Keratinocyte (primary cell): ENCODE results near the gene TRMT10C. TPM values are rescaled to one million over a fixed set of nuclear protein-coding genes. Genes with fewer than 3 reads are reported as not detected.
"Not testable (repeated sequence)": the region's sequence is repeated elsewhere in the genome, so short reads cannot be mapped to it uniquely, and the experiment has no call there.

ENCODE experiments used
- DNase-seq: peaks from one replicate; pipeline ENCODE4 v3.0.0-alpha.2; 2011; ENCODE audit warnings: low read depth, missing footprints, low spot score
- FAIRE-seq: peaks from 2 replicates; lab custom pipeline; 2011; peaks lifted over from hg19 to GRCh38; lab: Jason Lieb, UNC
- H2AFZ ChIP-seq: 2 replicates; pipeline ENCODE4 v1.6.0; 2012; ENCODE audit warnings: low read length, control low read depth, inconsistent platforms; ENCODE audit not compliant: control insufficient read depth
- H3K27ac ChIP-seq: 2 replicates; pipeline ENCODE4 v1.5.1; 2011; ENCODE audit warnings: low read length; ENCODE audit not compliant: control insufficient read depth, insufficient read depth
- H3K27me3 ChIP-seq: 3 replicates; pipeline ENCODE4 v1.6.0; 2011; ENCODE audit warnings: low read length; ENCODE audit not compliant: control insufficient read depth, insufficient read depth; ENCODE audit errors: extremely low read depth
- H3K36me3 ChIP-seq, 2 experiments: 2 replicates in 1 of 2; 3 replicates in 1 of 2; pipeline ENCODE4 v1.5.1; 2011; ENCODE audit warnings: low read length in 2 of 2, mild to moderate bottlenecking in 1 of 2; ENCODE audit not compliant: control insufficient read depth in 2 of 2, insufficient read depth in 2 of 2; ENCODE audit errors: extremely low read depth in 1 of 2
- H3K4me1 ChIP-seq: 3 replicates; pipeline ENCODE4 v1.5.1; 2011; ENCODE audit warnings: low read length; ENCODE audit not compliant: control insufficient read depth, insufficient read depth; ENCODE audit errors: extremely low read depth
- H3K4me2 ChIP-seq: 3 replicates; pipeline ENCODE4 v1.6.0; 2011; ENCODE audit warnings: low read depth, low read length; ENCODE audit not compliant: control insufficient read depth, insufficient read depth; ENCODE audit errors: extremely low read depth
- H3K4me3 ChIP-seq, 3 experiments: fragments of 200-600 bp in 1 of 3; sonication (generic) in 1 of 3; 2 replicates in 2 of 3; 3 replicates in 1 of 3; pipeline ENCODE4 v1.5.1; 2011 to 2016; ENCODE audit warnings: low read length in 3 of 3, mild to moderate bottlenecking in 3 of 3, control low read depth in 2 of 3, inconsistent platforms in 1 of 3, low read depth in 1 of 3, mixed read lengths in 1 of 3, mixed run types in 1 of 3, moderate library complexity in 1 of 3; ENCODE audit not compliant: control insufficient read depth in 2 of 3, insufficient read depth in 2 of 3; ENCODE audit errors: extremely low read depth in 1 of 3
- H3K79me2 ChIP-seq: 2 replicates; pipeline ENCODE4 v1.6.0; 2012; ENCODE audit warnings: low read length; ENCODE audit not compliant: control insufficient read depth, insufficient read depth
- H3K9ac ChIP-seq: 3 replicates; pipeline ENCODE4 v1.6.0; 2011; ENCODE audit warnings: low read length; ENCODE audit not compliant: control insufficient read depth, insufficient read depth; ENCODE audit errors: extremely low read depth
- H3K9me1 ChIP-seq: 3 replicates; pipeline ENCODE4 v1.6.0; 2011; ENCODE audit warnings: low read length; ENCODE audit not compliant: control insufficient read depth, insufficient read depth; ENCODE audit errors: extremely low read depth
- H3K9me3 ChIP-seq: 2 replicates; pipeline ENCODE4 v1.5.1; 2012; ENCODE audit warnings: low read depth, low read length; ENCODE audit not compliant: control insufficient read depth
- H4K20me1 ChIP-seq: 3 replicates; pipeline ENCODE4 v1.6.0; 2011; ENCODE audit warnings: low read length; ENCODE audit not compliant: control insufficient read depth, insufficient read depth; ENCODE audit errors: extremely low read depth
- CTCF ChIP-seq, 3 experiments: IDR thresholded peaks in 1 of 3; conservative IDR thresholded peaks in 1 of 3; optimal IDR thresholded peaks in 1 of 3; 2 replicates in 2 of 3; 3 replicates in 1 of 3; pipeline versions ENCODE3 to v1.5.1; 2011; ENCODE audit warnings: low read length in 3 of 3, mild to moderate bottlenecking in 3 of 3, moderate library complexity in 2 of 3, control low read depth in 1 of 3, inconsistent platforms in 1 of 3; ENCODE audit not compliant: insufficient read depth in 2 of 3; ENCODE audit errors: extremely low read depth in 1 of 3
- EZH2 ChIP-seq: IDR thresholded peaks from one replicate; pipeline ENCODE4 v1.6.1; 2012; ENCODE audit warnings: inconsistent platforms, mild to moderate bottlenecking, low read length, moderate library complexity
- dilution Hi-C: fragments of 300-500 bp; cut with MboI; formaldehyde crosslinking; loops from one replicate; pipeline ENCODE4 v1.7.0; 2020; ENCODE audit warnings: low sequenced_read_pairs; ENCODE audit not compliant: extremely low pct_ligation_motif_present
- polyA plus RNA-seq, 5 experiments: library from polyadenylated mRNA; depleted of rRNA in 3 of 5; stranded (reverse) in 3 of 5; stranded (forward) in 1 of 5; unstranded in 1 of 5; fragments of >200 nt; gene quantifications; 1 replicate in 1 of 5; 2 replicates in 3 of 5; 3 replicates in 1 of 5; pipeline versions ENCODE4 v1.2.1 to v1.2.3, GENCODE V29; 2011 to 2012; ENCODE audit warnings: missing spikeins in 2 of 5, low read depth in 1 of 5, low replicate concordance in 1 of 5

Gene TRMT10C
- polyA plus RNA-seq, 1 donor (not counting 4 experiments of a cell fraction or from before 2014, with no cell fraction given) = 35.5 TPM

- no peaks in the 10 kb centered on the region for H3K9me3 ChIP-seq
- FAIRE-seq (no peak), DNase-seq (no peak)
- H3K9ac ChIP-seq = no peak overlapping the region
- no peak overlapping the region for H3K4me3 ChIP-seq
- H3K4me2 ChIP-seq = no peak overlapping the region
- H2AFZ ChIP-seq = no peak overlapping the region
- dilution Hi-C loops = no loop called here
- no peak overlapping the region for H3K27ac ChIP-seq
- no peaks in the 10 kb centered on the region for H3K27me3 ChIP-seq
- no peaks in the 10 kb centered on the region for H4K20me1 ChIP-seq
- H3K4me1 ChIP-seq = no peaks in the 10 kb centered on the region
- no peaks in the 10 kb centered on the region for H3K9me1 ChIP-seq
- no peak for TF ChIP-seq EZH2
- TF ChIP-seq CTCF (optimal IDR thresholded peaks at IDR 0.05 in 1 of 3, IDR thresholded peaks at IDR 0.05 in 1 of 3, conservative IDR thresholded peaks at IDR 0.05 in 1 of 3; ENCODE audit: extremely low read depth in 1 of 3, insufficient read depth in 2 of 3, low read length in 3 of 3) = no peak
- H3K36me3 ChIP-seq = no peaks in the 10 kb centered on the region
- H3K79me2 ChIP-seq = no peaks in the 10 kb centered on the region
Measured at GRCh38 chr3:101548527-101549105, 13.1 kb upstream of the TRMT10C start.

DNA sequence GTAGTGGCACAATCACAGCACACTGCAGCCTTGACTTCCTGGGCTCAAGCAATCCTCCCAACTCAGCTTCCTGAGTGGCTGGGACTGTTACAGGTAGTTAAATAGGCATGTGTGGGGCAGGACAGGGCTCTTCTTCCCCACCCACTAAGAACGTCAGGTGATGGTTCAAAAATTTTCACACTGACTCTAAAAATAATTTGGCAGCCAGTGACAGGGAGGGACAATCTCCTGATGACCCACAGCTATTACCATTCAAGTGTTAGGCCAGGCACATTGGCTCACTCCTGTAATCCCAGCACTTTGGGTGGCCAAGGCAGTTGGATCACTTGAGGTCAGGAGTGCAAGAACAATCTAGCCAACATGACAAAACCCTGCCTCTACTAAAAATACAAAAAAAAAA lies 12.2 kb upstream of the TRMT10C start:
- DNase-seq (no peak), FAIRE-seq (no peak)
- Histone ChIP-seq H3K79me2 (no peaks in the 10 kb centered on the region), H2AFZ (no peak overlapping the region), H4K20me1 (no peaks in the 10 kb centered on the region), H3K9me1 (no peaks in the 10 kb centered on the region), H3K36me3 (no peaks in the 10 kb centered on the region), H3K4me2 (no peak overlapping the region), H3K4me3 (no peak overlapping the region), H3K9me3 (no peaks in the 10 kb centered on the region), H3K4me1 (no peaks in the 10 kb centered on the region), H3K9ac (no peak overlapping the region), H3K27me3 (no peaks in the 10 kb centered on the region), H3K27ac (no peak overlapping the region)
- dilution Hi-C loops = no loop called here
- TF ChIP-seq CTCF (optimal IDR thresholded peaks at IDR 0.05 in 1 of 3, IDR thresholded peaks at IDR 0.05 in 1 of 3, conservative IDR thresholded peaks at IDR 0.05 in 1 of 3; ENCODE audit: extremely low read depth in 1 of 3, insufficient read depth in 2 of 3, low read length in 3 of 3) = no peak
- no peak for TF ChIP-seq EZH2

DNA sequence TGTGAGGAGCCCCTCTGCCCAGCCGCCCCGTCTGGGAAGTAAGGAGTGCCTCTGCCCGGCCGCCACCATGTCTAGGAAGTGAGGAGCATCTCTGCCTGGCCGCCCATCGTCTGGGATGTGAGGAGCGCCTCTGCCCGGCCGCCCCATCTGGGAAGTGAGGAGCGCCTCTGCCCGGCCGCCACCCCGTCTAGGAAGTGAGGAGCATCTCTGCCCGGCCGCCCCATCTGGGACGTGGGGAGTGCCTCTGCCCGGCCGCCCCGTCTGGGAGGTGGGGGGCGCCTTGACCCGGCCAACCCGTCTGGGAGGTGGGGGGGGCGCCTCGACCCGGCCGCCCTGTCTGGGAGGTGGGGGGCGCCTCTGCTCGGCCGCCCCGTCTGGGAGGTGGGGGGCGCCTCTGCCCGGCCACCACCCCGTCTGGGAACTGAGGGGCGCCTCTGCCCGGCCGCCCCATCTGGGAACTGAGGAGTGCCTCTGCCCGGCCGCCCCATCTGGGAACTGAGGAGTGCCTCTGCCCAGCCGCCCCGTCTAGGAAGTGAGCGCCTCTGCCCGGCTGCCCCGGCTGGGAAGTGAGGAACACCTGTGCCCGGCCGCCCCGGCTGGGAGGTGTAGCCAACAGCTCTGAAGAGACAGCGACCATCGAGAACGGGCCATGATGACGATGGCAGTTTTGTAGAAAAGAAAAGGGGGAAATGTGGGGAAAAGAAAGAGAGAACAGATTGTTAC lies 10.1 kb upstream of the TRMT10C start:
- H3K9me3 ChIP-seq, H3K36me3 ChIP-seq, H3K9ac ChIP-seq, H3K4me1 ChIP-seq, FAIRE-seq, H3K4me3 ChIP-seq, H3K79me2 ChIP-seq, H3K27me3 ChIP-seq, DNase-seq, dilution Hi-C loops, H3K4me2 ChIP-seq, H4K20me1 ChIP-seq, H3K9me1 ChIP-seq, H3K27ac ChIP-seq, H2AFZ ChIP-seq: not testable (repeated sequence)

GRCh38 chr3:101553381-101553780 lies 8.3 kb upstream of the TRMT10C start:
- DNase-seq, H3K4me1 ChIP-seq, FAIRE-seq, H3K4me3 ChIP-seq, H3K9me1 ChIP-seq, H3K27me3 ChIP-seq, H3K36me3 ChIP-seq, H3K27ac ChIP-seq, H2AFZ ChIP-seq, H4K20me1 ChIP-seq, dilution Hi-C loops, H3K9ac ChIP-seq, H3K9me3 ChIP-seq, H3K79me2 ChIP-seq, H3K4me2 ChIP-seq: not testable (repeated sequence)
